ENCODE results near the gene BCL11A. TPM values are rescaled to one million over a fixed set of nuclear protein-coding genes. Genes with fewer than 3 reads are reported as not detected.

Gene BCL11A
- total RNA-seq, 4 donors from 2014 or later = 0.22 TPM; not detected in 3

GRCh38 chr2:60519231-60519863 is 34.1 kb downstream of the BCL11A start:
- no peak overlapping the region for H3K27ac ChIP-seq
- no peak overlapping the region for H3K4me3 ChIP-seq
- H3K9me3 ChIP-seq = no peaks in the 10 kb centered on the region
- peaks cover 0 to 5% (median 0%) of the 10 kb centered on the region in 4 donors for H3K4me1 ChIP-seq
- WGBS, 2 donors = 69 to 73% methylated on average over 7 of the region's 7 CpGs
- no peaks in the 10 kb centered on the region for H3K27me3 ChIP-seq
- H3K36me3 ChIP-seq = no peaks in the 10 kb centered on the region
- no peak for DNase-seq (ENCODE audit: low spot score in 2 of 2)
- TF ChIP-seq, protein P1, sequence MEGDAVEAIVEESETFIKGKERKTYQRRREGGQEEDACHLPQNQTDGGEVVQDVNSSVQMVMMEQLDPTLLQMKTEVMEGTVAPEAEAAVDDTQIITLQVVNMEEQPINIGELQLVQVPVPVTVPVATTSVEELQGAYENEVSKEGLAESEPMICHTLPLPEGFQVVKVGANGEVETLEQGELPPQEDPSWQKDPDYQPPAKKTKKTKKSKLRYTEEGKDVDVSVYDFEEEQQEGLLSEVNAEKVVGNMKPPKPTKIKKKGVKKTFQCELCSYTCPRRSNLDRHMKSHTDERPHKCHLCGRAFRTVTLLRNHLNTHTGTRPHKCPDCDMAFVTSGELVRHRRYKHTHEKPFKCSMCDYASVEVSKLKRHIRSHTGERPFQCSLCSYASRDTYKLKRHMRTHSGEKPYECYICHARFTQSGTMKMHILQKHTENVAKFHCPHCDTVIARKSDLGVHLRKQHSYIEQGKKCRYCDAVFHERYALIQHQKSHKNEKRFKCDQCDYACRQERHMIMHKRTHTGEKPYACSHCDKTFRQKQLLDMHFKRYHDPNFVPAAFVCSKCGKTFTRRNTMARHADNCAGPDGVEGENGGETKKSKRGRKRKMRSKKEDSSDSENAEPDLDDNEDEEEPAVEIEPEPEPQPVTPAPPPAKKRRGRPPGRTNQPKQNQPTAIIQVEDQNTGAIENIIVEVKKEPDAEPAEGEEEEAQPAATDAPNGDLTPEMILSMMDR (IDR thresholded peaks at IDR 0.05) = no peak
- no peak for TF ChIP-seq EP300 (IDR thresholded peaks at IDR 0.05)
- TF ChIP-seq POLR2A (IDR thresholded peaks at IDR 0.05) = no peak

DNA sequence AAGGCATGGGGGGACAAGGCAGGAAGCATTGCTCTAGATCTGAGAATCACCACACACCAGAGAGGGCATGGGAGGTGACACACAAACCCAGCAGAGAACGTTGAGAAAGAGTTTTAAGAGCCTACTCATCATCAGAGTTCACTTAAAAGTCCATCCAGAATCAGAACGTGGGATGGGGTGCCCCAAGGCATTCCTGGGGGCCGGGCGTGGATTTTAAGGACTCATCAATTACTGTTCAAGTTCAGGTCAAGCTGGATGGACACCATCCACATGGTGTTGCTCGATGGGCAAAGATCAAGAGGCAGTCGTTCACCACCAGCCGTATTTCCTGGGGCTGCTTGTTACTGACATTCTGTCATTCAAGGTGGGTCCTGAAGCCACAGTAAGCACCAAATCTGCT is 34.9 kb downstream of the BCL11A start:
- TF ChIP-seq POLR2A (IDR thresholded peaks at IDR 0.05) (no peak), EP300 (IDR thresholded peaks at IDR 0.05) (no peak)
- TF ChIP-seq, protein P1 (IDR thresholded peaks at IDR 0.05) = no peak
- no peak for DNase-seq (ENCODE audit: low spot score in 2 of 2)
- H3K36me3 ChIP-seq = no peaks in the 10 kb centered on the region
- WGBS, 2 donors = 78 to 85% methylated on average over 7 of the region's 7 CpGs
- no peak overlapping the region for H3K4me3 ChIP-seq
- H3K4me1 ChIP-seq = peaks cover 0 to 5% (median 0%) of the 10 kb centered on the region in 4 donors
- no peaks in the 10 kb centered on the region for H3K27me3 ChIP-seq
- H3K9me3 ChIP-seq = no peaks in the 10 kb centered on the region
- no peak overlapping the region for H3K27ac ChIP-seq

- DNase-seq (ENCODE audit: low spot score in 2 of 2) = no peak
- H3K9me3 ChIP-seq = no peaks in the 10 kb centered on the region
- no peaks in the 10 kb centered on the region for H3K27me3 ChIP-seq
- H3K4me1 ChIP-seq = peaks cover 0 to 5% (median 0%) of the 10 kb centered on the region in 4 donors
- H3K27ac ChIP-seq = no peak overlapping the region
- no peak overlapping the region for H3K4me3 ChIP-seq
- TF ChIP-seq, protein P1 (IDR thresholded peaks at IDR 0.05) = no peak
- TF ChIP-seq EP300 (IDR thresholded peaks at IDR 0.05) = no peak
- no peak for TF ChIP-seq POLR2A (IDR thresholded peaks at IDR 0.05)
- H3K36me3 ChIP-seq = no peaks in the 10 kb centered on the region
- WGBS, 2 donors = 91 to 92% methylated on average over 4 of the region's 4 CpGs
Measured at GRCh38 chr2:60517446-60517845, 36.0 kb downstream of the BCL11A start.

DNA sequence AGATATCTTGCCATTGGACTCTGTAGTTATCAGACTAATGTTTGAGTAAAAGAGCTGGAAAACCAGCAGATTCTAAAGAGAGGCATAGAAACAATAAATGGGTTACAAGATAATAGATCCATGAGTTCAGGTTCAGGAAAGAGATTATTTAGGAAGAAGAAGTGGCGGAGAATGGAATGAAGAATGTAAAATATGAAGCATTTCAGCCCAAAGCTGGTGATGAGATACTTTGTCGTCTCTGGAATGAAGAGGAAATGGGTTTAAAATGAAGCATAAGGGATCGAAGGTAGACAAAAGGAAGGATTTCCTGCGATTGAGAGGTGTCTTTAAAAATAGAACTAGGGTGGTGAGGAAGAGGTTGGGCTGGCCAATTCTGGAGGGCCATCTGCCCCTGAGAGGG is 36.6 kb downstream of the BCL11A start:
- peaks cover 0 to 9% (median 0%) of the 10 kb centered on the region in 4 donors for H3K4me1 ChIP-seq
- DNase-seq (ENCODE audit: low spot score in 2 of 2) = no peak

DNA sequence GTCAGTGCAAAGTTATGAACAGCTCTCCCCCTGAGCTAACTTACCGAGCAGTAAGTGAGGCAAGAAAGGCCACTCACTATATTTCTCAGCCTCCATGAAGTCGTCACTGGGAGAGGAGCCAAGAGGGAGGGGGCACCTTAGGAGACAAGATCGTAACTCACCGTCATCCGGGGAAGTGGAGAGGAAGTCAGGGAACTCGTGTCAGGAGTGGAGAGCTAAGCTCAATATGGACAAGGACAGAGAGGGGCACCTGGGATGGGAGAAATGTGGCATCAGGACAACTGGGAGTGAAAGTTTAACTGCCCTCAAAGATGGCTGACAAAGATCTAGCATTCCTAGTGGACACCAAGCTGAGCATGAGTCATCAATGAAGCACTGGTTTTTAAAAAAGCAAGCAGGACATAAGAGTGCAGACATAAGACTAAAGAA is 37.1 kb downstream of the BCL11A start:
- no peak for DNase-seq (ENCODE audit: low spot score in 2 of 2)
- no peaks in the 10 kb centered on the region for H3K9me3 ChIP-seq
- peaks cover 0 to 9% (median 0%) of the 10 kb centered on the region in 4 donors for H3K4me1 ChIP-seq
- H3K4me3 ChIP-seq = no peak overlapping the region
- H3K27ac ChIP-seq = no peak overlapping the region
- no peaks in the 10 kb centered on the region for H3K27me3 ChIP-seq
- TF ChIP-seq, protein P1 (IDR thresholded peaks at IDR 0.05) = no peak
- no peak for TF ChIP-seq EP300 (IDR thresholded peaks at IDR 0.05)
- no peak for TF ChIP-seq POLR2A (IDR thresholded peaks at IDR 0.05)
- no peaks in the 10 kb centered on the region for H3K36me3 ChIP-seq
- 18 to 21% methylated on average over 6 of the region's 6 CpGs for WGBS, 2 donors

More for the DNA sequence above, 36.6 kb downstream of the BCL11A start:
- TF ChIP-seq, protein P1 (IDR thresholded peaks at IDR 0.05) = no peak
- TF ChIP-seq EP300 (IDR thresholded peaks at IDR 0.05) = no peak
- TF ChIP-seq POLR2A (IDR thresholded peaks at IDR 0.05) = no peak
- no peaks in the 10 kb centered on the region for H3K27me3 ChIP-seq
- H3K27ac ChIP-seq = no peak overlapping the region
- no peak overlapping the region for H3K4me3 ChIP-seq
- H3K9me3 ChIP-seq = no peaks in the 10 kb centered on the region
- H3K36me3 ChIP-seq = no peaks in the 10 kb centered on the region
- 81 to 83% methylated on average over 4 of the region's 4 CpGs for WGBS, 2 donors
